Midbrain (tissue), 1 donor: ENCODE measurements around the gene ST8SIA1.

Source experiments
- DNase-seq: peaks from one replicate; lab custom pipeline; 2025; lab: John Stamatoyannopoulos, UW

The ST8SIA1 gene

GRCh38 chr12:22242726-22243125 is 91.8 kb downstream of the ST8SIA1 start:
- no peak for DNase-seq

GRCh38 chr12:22238211-22238610 is 96.3 kb downstream of the ST8SIA1 start:
- DNase-seq = no peak

DNA sequence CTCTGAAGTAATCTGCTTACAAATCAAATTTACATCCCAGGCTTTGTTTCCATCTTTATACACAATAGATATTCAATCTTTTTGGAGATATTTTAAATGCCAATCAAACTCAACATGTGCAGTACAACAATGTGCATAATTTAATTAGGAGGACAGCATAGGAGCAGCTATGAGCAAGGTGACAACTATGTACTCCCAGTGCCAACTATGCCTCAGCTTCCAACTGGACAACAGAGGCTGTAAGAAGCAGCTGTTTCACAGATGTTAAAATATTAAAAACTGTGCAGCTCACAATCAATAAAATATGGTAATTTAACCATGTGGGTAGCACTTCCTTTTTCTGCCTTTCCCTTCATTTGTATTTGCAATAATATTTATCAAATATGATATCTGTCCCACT is 99.9 kb downstream of the ST8SIA1 start:
- no peak for DNase-seq

- DNase-seq = no peak
Measured at GRCh38 chr12:22231836-22232235, 102.7 kb downstream of the ST8SIA1 start.

DNA sequence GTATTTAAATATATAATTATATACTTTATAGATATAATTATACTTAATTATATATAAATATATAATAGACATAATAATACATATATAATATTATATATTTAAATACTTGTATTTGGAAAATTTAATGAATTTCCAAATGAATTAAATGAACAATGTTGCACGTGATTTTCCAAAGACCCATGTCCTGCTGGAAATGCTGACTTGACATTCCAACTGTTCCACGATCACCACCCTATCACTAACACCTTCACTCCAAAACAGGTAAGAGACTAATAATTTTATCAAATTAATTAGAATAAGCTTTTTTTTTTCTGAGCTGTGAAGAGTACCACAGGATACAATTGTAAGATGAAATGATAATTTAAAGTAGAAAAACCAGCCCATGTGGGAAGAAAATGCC is 103.4 kb downstream of the ST8SIA1 start:
- no peak for DNase-seq

DNA sequence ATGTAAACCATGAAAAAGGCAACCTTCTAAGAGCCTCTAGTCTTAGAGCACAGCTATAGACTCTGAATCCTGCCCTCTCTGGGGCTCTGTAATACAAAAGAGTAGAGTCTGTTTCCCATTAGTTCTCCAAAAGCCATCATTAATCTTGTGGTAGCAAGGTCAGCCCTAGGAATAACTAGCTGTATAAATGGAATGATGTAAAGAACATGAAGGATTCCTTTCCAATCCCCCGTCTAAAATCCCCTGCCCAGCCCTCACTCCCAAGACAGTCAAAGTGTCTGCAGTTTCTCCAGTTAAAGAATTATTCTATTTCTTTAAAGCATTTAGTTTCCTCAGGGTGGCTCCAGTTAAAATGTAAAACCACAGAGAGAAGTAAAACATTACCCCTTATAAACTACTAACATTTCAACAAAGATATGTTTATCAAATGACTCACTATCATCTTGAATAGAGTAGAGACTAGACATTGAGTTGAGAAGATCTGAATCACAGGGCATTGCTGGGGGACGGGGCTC is 104.2 kb downstream of the ST8SIA1 start:
- DNase-seq = no peak

DNA sequence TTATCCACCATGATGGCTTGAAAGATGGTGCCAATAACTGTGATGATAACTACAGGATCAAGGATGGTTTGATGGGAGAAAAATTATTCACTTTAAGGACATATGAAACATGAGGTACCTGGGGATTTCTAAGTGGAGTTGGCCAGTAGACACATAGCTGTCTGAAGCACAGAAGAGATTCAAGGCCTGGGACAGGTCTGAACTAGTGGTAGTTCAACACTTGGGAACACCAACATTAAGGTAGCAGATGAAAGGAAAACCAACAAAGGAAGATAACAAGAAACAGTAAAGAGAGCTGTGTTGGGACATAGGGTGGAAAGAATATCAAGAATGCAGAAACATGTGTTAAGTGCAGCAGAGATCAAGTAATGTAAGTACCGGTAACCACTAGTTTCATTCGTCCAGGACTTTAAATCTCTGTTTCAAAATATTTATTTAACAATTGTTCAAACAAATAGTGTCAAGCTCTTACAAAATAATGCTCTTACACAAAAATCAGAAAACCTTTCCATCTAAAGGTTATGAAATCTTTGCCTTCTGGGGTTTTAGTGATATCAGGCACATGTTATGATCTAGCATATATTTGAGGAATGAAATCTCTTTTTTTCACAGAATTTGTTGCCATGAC is 104.7 kb downstream of the ST8SIA1 start:
- no peak for DNase-seq

DNA sequence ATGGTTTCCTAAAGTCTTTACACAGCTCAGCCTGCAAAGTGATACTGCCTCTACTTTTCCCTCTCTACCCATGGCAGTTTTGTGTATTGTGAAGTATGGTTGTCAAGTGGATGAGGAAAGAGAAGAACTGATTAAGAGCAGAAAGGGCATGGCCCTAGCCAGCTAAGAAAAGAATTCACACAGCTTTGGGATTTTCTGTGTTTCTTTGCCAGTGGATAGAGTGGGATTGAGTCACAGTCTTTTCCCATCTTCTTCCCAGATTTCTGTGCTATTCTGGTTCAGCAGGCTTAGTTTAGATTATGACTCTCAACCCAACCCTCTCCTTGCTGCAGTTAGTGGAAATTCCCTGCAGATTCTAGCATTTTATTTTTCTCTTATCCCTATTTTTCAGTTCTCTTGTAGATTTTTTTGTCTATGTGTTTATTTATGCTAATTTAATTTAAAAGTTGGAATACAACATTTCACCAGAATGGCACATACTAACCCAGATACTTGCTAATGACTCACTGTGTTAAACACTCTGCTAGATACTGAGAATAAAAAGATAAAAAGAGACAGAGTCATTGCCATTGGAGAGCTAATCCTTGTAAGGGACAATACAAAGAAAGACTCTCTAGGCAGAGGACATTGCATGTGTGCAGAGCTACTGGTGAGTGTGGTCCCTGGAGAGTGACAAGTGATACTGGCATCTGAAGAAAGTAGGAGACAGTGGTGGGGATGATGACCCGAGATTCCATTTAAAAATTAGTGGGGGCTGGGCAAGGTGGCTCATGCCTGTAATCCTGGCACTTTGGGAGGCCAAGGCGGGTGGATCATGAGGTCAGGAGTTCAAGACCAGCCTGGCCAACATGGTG is 106.3 kb downstream of the ST8SIA1 start:
- no peak for DNase-seq

- DNase-seq = no peak
Measured at GRCh38 chr12:22223356-22223755, 111.2 kb downstream of the ST8SIA1 start.

DNA sequence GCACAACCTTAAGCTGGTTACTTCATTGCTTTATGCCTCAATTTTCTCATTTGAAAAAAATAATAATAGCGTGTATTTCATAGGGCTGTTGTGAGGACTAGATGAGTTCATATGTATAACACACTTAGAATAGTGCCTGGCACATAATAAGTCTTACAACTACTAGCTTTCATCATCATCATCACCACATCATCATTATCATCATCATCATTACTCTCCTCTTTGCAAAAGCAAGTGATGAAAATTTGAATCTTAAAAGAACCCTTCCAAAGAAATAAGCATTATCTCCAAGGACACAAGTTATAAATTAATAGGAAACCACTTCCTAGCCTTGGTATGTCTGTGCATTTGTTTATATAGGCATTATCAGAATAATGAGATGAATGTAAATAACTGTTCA is 117.0 kb downstream of the ST8SIA1 start:
- no peak for DNase-seq

GRCh38 chr12:22215467-22216253 is 118.8 kb downstream of the ST8SIA1 start:
- no peak for DNase-seq

DNA sequence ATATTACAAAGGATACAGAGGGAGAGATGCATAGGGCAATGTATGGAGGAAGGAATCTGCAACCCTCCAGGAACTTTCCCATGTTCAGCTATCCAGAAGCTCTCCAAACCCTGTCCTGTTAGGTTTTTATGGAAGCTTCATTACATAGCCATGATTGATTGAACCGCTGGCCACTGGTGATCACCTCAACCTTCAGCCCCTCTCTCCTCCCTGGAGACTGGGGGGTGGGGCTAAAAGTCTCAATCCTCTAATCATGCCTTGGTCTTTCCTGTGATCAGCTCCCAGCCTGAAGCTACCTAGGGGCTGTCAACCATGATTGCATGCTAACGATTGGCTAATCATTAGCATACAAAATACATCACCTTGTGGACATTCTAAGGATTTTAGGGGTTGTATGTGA is 123.4 kb downstream of the ST8SIA1 start:
- DNase-seq = no peak

DNA sequence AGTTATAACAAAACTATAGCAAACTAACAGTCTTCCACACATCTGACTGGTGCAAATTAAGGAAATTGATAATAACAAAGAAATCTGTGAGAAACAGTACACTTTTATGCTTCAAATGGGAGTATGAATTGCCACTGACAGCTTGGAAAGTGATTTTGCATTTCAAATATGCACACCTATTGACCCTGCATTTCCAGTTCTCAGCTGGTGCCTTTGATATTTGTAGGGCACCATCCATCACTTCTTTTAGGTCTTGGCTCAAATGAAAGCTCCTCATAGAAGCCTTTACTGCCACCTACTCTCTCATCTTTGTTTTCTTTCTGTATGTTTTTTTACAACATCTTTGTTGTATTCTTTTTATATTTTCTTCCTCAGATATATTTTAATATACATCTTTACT is 125.1 kb downstream of the ST8SIA1 start:
- no peak for DNase-seq

GRCh38 chr12:22206111-22206728 is 128.3 kb downstream of the ST8SIA1 start:
- no peak for DNase-seq

DNA sequence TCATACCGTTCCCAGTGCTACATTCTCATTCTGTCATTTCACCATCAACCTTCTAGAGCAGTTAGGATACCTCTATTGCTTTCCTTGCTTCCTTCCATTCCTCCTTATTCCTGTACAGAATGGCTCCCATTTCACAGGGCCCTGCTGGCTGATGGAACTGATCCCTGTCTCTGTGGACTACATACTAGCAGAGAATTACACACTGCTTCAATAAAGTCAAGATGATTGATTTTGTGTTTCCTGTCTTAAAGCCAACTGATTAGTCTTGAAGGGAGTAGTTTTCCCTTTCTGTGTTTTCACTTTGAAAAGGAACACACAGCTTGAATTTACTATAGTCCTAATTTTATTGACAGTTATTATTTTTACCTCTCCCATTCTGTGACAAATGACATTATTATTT is 130.1 kb downstream of the ST8SIA1 start:
- DNase-seq = no peak

GRCh38 chr12:22202847-22203246 is 131.7 kb downstream of the ST8SIA1 start:
- DNase-seq = no peak

GRCh38 chr12:22201101-22201500 is 133.4 kb downstream of the ST8SIA1 start:
- DNase-seq = no peak

DNA sequence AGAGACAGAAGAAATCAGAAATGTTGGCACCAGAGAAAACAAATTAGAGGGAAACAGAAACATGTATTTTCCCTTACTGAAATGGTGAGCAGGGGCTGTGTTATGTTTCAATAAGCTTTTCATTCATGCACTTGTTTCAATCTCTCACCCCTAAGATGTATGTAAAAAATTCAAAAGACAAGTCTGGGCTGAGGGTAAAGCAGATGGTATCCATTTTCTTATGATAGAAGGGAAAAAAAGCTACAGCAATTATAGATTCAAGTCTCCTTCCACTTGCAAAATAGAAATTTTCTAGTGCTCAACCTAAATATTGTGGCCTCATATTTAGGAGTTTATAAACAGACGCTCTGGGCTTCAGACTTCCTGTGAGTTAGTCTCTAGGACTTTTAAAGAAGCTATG is 138.3 kb downstream of the ST8SIA1 start:
- no peak for DNase-seq

- no peak for DNase-seq
Measured at GRCh38 chr12:22190969-22191368, 143.5 kb downstream of the ST8SIA1 start.

- no peak for DNase-seq
Measured at GRCh38 chr12:22188431-22188830, 146.1 kb downstream of the ST8SIA1 start.

GRCh38 chr12:22180705-22181104 is 153.8 kb downstream of the ST8SIA1 start:
- DNase-seq = no peak

- DNase-seq = no peak
Measured at GRCh38 chr12:22173177-22173576, 161.3 kb downstream of the ST8SIA1 start.
